Stimulated activated naive CD4-positive, alpha-beta T cell (primary cell): ENCODE measurements around the gene DMAC2.
"Not testable (repeated sequence)": the region's sequence is repeated elsewhere in the genome, so short reads cannot be mapped to it uniquely, and the experiment has no call there.

ENCODE experiments used
- DNase-seq, 6 experiments: peaks; one replicate each; lab custom pipeline; 2025; lab: John Stamatoyannopoulos, UW

The DMAC2 gene

DNA sequence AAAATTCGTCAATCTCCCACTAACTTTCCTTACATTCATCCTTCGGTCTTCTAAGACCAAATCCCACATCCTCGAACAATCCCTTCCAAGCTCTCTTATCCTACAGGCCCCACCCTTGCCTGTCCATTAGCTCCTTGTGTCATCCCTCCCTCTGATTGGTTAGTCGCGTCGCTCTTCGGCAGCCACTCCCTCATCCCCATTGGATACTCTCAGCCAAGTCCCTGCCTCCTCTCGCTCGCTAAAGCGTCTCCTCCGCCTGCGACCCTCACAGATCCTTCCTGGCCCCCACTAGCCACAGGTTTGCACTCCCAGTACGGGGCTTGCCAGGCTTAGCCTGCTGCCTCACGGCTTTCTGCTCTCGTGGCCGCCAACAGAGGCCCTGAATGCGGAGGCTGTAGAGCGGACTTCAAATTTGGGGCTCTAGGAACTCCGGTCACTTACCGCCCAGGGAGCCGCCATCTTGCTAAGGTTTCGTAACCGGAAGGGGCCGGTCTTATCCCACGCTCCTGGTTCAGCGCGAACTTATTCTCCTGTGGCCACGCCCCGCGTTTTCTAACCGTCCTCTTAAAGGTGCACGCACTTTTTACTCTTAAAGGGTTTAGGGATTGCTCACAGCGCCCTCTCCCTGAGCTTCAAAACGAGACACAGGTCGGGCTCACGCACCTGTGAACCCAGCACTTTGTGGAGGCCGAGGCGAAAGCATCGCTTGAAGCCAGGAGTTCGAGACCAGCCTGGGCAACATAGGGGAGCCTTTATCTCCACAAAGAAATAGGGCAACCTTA lies at the start of gene DMAC2:
Gene DMAC2 (minus strand): TSS at position 472 of the 782 bp plus-strand sequence. CDS start 13 bp downstream, at position 459.
- peak; percentile 77 to 92 (median 89) for DNase-seq

DNA sequence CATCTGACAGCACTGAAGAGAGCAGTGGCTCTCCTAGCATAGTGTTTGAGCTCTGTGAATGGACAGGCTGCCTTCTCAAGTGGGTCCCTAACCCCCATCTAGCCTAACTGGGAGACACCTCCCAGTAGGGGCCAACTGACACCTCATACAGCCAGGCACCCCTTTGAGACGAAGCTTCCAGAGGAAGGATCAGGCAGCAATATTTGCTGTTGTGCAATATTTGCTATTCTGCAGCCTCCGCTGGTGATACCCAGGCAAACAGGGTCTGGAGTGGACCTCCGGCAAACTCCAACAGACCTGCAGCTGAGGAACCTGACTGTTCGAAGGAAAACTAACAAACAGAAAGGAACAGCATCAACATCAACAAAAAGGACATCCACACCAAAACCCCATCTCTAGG lies 47.2 kb upstream of the DMAC2 start:
- DNase-seq = not testable (repeated sequence)

DNA sequence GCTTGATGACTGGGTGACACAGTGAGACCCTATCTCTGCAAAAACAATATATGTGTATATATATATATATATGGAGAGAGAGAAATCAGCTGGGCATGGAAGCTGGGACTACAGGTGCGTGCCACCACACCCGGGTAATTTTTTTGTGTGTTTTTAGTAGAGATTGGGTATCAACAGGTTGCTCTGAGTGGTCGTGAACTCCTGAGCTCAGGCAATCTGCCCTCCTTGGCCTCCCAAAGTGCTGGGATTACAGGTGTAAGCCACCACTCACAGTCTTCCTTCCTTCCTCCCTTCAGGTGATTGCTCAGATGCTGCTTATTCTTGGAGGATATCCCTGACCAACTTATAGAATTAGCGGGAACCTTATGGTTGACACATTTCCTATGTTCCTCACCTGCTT lies 45.1 kb upstream of the DMAC2 start:
- DNase-seq = no peak

GRCh38 chr19:41480336-41480735 lies 40.6 kb upstream of the DMAC2 start:
- DNase-seq = no peak

DNA sequence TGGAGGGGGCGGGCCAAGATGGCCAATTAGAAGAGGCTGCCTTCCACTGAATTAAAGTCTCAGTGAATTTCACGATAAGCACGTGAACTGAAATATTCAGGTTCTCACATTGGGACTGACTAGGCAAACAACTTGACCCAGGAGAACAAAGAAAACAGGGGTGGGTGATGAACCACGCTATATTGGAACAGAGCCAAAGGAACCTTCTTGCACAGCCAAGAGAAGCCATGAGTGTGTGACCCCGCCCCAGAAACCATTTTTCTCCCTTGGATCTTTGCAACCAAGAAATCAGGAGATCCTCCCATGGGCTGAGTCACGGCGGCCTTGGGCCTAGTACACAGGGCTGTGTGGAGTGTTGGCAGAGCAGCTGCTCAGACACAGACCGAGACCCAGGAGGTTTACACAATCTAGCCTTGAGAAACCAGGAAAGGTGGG lies 40.1 kb upstream of the DMAC2 start:
- DNase-seq = no peak

DNA sequence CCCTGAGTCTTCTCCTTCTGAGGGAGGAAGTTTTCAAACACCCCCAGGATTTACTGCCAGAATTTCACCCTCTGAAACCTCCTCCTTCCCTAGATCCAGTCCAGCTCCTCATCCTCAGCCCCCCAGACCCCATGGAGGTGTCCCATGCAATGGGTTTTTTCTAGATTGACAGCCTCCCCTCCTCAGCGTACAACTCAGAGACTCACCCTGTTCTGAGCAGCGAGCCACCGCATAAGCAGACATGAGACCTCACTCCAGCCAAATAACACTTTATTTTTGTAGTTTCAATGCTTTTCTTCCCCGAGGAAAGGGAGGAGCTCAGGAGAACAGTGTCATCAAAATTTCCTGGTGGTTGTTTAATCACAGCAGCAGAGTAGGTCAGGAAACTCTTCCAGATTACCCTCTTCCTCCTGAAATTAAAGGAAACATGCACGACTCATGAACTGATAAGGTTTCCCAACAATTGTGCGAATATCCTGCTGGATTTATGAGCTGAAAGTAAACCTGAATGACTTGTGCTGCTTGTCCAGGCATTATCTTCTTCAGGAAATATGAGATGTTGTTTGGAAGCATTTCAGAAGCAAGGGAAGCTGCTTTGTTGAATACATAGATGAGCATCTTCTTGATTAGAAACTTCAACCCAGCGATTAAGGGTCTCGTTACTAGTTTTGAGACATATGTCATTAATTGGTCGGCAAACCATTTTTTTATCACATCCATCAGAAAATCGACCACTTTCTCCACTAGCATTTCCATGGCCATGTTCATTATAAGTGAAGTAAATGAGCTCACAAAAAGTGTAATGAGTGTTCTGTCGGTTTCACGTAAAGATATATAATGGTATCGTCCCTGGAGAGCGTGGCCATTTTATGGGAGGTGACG lies 39.4 kb upstream of the DMAC2 start:
- DNase-seq = no peak

GRCh38 chr19:41478171-41478570 lies 38.5 kb upstream of the DMAC2 start:
- no peak for DNase-seq

DNA sequence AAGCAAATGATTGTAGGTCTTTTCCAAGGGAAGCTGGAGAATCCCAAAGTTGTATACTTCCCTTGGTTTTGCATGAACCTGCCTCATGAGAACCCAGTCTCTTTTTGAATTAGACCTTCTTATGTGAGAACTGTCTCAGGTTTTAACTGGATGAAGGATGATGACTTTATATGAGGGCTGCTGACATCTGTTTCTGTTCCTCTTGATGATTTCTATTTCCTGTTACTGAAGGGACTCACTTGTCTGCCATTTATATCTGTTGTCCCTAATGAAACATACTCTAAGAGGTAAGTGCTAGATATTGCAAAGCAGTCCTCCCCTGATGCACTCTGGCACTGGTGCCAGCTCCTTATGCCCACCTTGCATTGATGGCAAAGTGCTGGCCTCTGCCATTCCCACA lies 36.9 kb upstream of the DMAC2 start:
- DNase-seq = no peak

DNA sequence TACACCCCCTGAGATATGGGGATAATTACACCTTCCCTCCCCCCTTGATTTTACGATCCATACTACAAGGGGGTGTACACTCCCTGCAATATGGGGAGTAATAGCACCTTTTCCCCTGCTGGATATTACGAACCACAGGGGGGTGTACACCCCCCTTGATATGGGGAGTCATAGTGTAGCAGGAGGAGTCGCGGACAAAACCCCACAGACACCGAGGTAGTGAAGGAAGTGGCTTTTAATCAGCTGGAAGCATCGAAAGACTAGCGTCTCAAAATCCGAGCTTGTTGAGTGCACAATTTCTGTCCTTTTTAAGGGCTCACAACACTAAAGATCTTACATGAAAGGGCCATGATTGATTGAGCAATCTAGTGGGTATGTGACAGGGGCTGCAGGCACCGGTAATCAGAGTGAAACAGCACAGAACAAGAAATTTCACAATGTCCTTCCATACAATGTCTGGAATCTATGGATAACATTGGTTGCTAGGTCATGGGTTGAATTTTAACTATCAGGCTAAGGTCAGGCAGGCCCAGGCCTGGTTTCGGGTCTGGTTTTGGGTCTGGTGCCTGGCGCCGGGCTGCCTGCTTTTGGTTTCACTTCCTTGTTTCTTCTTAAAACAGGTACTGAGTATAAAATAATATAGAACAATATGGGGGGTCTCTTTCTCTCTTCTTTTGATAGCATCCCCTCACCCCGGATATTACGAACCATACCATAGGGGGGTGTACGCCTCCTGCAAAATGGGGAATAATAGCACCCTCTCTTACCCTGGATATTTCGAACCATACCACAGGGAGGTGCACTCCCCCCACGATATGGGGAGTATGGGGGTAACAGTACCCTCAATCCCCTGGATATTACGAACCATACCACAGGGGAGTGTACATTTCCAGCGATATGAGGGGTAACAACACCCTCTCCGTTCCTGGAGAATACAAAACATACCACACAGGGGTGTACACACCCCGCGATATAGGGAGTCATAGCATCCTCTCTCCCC lies 23.8 kb upstream of the DMAC2 start:
- DNase-seq = not testable (repeated sequence)

DNA sequence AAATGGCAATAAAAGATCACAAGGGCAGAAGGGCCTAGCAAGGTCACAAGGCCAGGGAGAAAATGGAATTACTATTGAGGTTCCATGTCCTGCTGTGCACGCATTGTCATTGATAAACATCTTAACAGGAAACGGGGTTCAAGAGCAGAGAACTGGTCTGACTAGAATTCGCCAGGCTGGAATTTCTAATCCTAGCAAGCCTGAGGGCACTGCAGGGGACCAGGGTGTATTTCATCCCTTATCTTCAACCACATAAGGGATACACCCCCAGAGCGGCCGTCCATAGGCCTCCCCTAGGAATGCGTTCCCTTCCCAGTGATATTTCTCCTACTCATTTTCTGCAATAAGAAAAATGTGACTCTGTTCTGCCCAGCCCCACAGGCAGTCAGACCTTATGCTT lies 22.8 kb upstream of the DMAC2 start:
- no peak for DNase-seq

DNA sequence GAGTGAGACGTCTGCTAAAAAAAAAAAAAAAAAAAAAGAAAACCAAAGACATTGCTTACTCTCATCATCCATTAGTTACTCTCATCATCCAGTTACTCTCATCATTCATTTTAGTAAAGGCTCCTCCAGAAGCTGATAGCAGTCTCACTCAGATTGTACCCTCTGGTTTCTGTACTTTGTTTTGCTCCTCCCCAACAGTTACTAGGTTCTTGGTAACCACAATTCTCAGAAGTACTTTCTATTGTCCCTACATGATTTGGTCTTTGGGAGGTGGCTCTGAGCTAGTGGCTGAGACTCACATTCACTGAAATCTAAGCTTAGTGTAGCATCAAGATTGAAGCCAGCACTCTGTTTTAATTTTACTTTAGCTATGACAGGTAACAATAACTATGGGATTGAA lies 17.5 kb upstream of the DMAC2 start:
- peak in 3 of 6 experiments; percentile 33 to 49 (median 44) for DNase-seq

- no peak for DNase-seq
Measured at GRCh38 chr19:41456342-41456918, 16.7 kb upstream of the DMAC2 start.

DNA sequence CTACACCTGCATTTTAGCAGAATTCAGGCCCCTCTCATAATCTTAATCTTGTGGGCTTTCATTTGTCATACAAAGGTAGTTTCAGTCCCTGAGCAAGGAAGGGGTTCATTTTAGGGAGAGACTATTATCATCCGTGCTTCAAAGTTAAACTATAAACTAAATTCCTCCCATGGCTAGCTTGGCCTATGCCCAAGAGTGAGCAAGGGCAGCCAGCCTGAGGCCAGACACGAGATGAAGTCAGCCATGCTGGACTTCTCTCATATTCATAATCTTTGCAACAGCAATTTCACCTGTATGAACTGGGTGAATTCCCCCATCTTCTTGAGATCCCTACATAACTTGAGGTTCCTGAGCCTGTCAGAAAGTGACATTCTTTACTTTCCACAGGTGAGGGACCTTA lies 16.2 kb upstream of the DMAC2 start:
- DNase-seq = no peak

DNA sequence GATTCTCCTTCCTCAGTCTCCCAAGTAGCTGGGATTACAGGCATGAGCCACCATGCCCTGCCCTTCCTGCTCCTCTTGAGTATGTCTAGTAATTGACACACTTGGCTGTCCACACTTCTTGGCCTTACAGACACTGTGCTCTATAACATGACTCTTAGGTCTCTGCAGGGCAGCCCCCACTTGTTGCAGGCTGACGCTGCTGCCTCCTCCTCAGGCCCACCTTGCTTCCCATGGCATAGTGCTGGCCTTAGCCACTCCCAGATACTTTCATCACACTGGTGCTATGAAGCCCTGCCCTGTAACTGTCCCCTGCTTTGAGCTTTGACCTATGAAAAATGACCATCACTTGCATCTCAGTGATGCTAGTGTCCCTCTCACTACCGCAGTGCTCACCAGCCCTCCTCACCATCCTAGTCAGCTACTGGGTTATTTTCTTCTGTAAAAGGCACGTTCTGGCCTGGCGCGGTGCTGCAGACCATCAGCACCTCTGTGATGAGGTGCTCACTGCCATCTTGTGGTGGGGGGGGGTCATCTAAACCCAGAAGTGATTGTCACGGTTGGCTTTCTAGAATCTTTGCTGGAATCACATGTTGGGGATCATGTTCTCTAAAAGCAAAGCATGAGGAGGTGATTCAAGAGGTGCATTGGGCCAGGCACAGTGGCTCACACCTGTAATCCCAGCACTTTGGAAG lies 13.0 kb upstream of the DMAC2 start:
- no peak for DNase-seq

GRCh38 chr19:41449865-41450178 lies 10.1 kb upstream of the DMAC2 start:
- DNase-seq = no peak

DNA sequence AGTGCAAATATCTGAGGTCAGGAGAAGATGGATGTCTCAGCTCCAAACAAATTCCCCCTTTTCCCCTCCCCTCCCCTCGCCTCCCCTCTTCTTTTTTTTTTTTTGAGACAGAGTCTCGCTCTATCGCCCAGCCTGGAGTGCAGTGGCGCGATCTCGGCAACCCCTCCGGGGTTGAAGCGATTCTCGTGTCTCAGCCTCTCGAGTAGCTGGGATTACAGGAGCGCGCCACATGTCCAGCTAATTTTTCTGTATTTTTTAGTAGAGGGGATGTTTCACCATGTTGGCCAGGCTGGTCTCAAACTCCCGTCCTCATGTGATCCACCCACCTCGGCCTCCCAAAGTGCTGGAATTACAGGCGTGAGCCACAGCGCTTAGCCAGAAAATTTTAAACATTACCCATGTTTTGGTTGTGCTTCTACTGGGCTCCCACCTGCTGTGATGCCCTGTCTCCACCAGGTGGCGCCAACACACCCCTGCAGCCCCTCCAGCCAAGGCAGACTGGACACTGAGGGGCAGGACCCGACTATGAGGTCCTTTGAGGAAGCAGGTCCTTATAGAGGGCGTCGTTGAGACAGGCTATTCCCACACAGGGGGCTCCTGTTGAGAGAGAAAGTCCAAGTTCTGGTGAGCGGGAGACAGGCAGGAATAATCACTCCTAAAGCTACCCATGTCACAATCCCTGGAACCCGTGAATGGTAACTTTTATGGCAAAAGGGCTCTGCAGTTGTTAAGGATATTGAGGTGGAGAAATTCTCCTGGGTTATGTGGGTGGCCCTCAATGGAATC lies 9.6 kb upstream of the DMAC2 start:
- peak in 5 of 6 experiments; percentile 54 to 81 (median 66) for DNase-seq

GRCh38 chr19:41447732-41448332 lies 8.1 kb upstream of the DMAC2 start:
- DNase-seq = no peak

GRCh38 chr19:41445575-41445974 lies 5.9 kb upstream of the DMAC2 start:
- DNase-seq = no peak

DNA sequence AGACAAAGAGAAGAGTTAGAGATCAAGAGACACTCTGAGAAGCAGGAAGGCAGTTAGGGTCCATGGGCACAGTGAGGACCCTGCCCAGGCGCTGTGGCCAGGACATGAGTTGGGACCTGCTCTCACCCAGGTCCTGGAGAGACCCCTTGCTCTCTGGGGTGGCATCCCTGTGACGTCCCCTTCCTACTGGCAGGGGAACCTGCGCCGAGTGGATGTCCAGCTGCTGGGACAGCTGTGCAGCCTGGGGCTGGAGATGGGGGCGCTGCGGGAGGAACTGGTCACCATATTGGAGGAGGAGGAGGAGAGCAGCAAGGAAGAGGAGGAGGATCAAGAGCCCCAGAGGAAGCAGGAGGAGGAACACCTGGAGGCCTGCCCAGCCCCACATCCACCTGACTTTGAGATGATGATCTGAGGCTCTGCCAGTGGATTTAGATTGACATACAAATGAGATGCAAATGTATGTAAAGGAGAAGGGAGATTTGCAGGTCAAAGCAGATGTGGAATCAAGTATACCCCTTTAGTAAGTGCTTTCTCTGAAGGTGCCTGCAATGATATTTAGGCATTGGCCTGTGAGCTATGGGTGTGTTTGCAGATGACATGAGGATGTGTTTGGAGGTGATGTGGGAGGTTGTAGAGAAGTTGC lies 4.2 kb upstream of the DMAC2 start:
- DNase-seq = no peak
